Measurements from ENCODE around the gene EIPR1. TPM values are rescaled to one million over a fixed set of nuclear protein-coding genes. Genes with fewer than 3 reads are reported as not detected.

Gene EIPR1
- total RNA-seq, 1 experiment from 2014 or later, result 22.8 TPM

DNA sequence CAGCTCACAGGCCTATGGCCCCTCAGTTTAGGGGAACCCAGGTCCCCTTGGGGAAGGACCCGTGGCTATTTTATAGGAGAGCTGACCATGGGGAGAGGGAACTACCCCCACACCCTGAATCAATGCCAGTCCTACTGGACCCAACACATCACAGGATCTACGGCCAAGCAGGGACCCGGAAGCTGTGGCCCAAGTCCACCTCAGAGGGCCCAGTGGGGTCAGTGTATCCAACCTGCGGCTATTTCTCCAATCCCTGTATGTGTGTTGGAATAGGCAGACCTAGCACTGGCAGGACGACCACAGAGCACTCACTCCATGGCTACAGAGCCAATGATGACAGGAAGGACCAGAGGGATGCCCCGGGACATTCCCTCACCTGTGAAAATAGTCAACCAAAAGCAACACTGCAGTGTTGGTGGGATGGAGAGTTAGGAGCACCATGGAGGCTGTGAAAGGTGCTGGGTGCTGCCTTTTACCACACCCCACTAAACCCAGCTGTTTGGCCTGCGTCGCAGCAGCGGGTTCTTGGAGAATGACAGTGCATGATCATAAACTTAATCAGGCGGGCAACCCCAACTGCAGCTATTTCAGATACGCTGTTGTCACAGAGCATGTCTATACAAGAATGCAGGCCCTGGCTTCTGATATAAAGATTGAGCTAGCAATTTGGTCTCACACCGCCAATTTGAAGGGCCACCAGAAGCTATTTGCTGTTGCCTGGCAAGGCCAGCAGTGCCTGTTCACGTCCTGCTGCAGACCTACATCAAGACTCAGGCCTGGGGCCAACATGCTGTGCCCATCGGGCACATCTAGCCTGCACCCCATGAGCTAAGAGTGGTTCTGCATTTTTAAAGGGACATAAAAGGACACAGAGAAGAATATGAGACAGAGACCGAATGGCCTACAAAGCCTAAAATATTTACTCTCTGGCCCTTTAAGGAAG is 110.4 kb downstream of the EIPR1 start:
- Mint-ChIP-seq H3K27ac (0 out of 2 replicates have a peak overlapping the region, but pooled peaks have one; percentile 11), H3K4me3 (no peak overlapping the region), H3K9me3 (peaks cover 15% of the 10 kb centered on the region), H3K27me3 (ENCODE audit: low read depth) (no peaks in the 10 kb centered on the region), H3K36me3 (peaks cover 4% of the 10 kb centered on the region; the same call in 1 of the 2 replicates), H3K4me1 (peaks cover 22% of the 10 kb centered on the region)
- CTCF ChIA-PET, result interaction anchor here (0.7 to 1.9 kb wide), 3 partner anchors 36 to 385 kb away, joined by 3 to 5 read pairs (median 3); no protein-coding TSS in a partner anchor
- no peak for DNase-seq (ENCODE audit: low spot score)
- TF ChIP-seq, protein P1, sequence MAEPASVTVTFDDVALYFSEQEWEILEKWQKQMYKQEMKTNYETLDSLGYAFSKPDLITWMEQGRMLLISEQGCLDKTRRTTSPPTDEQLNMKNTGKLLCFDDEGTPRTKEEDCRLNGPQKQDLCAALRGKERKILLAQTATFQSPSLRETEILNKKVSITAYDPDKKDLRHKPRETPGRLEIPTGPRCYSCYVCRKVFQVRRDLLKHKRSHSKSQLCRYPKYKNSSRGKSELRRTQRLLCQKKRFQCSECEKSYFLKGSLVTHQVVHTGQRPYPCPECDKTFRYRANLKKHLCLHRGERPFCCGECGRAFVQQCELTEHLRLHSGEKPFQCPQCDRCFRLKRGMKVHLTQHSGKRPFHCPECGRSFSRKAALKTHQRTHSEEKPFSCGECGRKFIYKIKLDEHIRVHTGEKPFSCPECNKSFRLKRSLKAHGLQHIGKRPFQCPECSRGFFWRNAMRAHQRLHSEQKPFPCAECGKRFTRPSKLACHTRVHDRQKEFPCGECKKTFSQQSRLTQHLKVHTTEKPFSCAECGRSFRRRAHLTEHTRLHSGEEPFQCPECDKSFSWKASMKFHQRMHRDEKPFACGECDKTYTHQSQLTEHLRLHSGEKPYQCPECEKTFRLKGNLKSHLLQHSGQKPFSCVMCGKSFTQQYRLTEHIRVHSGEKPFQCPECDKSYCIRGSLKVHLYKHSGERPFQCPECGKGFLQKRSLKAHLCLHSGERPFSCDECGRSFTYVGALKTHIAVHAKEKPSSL (CRISPR knock-in tag; conservative IDR thresholded peaks at IDR 0.05), result no peak
- TF ChIP-seq FOXJ3 (CRISPR knock-in tag; IDR thresholded peaks at IDR 0.05; ENCODE audit: borderline replicate concordance), result no peak
- TF ChIP-seq, protein P2, sequence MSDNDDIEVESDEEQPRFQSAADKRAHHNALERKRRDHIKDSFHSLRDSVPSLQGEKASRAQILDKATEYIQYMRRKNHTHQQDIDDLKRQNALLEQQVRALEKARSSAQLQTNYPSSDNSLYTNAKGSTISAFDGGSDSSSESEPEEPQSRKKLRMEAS (CRISPR knock-in tag; IDR thresholded peaks at IDR 0.05), result no peak
- no peak for TF ChIP-seq ZNF138 (CRISPR knock-in tag; conservative IDR thresholded peaks at IDR 0.05)
- no peak for TF ChIP-seq RELA (CRISPR knock-in tag; IDR thresholded peaks at IDR 0.05; ENCODE audit: borderline replicate concordance)
- TF ChIP-seq, protein P3, sequence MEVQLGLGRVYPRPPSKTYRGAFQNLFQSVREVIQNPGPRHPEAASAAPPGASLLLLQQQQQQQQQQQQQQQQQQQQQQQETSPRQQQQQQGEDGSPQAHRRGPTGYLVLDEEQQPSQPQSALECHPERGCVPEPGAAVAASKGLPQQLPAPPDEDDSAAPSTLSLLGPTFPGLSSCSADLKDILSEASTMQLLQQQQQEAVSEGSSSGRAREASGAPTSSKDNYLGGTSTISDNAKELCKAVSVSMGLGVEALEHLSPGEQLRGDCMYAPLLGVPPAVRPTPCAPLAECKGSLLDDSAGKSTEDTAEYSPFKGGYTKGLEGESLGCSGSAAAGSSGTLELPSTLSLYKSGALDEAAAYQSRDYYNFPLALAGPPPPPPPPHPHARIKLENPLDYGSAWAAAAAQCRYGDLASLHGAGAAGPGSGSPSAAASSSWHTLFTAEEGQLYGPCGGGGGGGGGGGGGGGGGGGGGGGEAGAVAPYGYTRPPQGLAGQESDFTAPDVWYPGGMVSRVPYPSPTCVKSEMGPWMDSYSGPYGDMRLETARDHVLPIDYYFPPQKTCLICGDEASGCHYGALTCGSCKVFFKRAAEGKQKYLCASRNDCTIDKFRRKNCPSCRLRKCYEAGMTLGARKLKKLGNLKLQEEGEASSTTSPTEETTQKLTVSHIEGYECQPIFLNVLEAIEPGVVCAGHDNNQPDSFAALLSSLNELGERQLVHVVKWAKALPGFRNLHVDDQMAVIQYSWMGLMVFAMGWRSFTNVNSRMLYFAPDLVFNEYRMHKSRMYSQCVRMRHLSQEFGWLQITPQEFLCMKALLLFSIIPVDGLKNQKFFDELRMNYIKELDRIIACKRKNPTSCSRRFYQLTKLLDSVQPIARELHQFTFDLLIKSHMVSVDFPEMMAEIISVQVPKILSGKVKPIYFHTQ (CRISPR knock-in tag; IDR thresholded peaks at IDR 0.05), result no peak
- TF ChIP-seq, protein P4, sequence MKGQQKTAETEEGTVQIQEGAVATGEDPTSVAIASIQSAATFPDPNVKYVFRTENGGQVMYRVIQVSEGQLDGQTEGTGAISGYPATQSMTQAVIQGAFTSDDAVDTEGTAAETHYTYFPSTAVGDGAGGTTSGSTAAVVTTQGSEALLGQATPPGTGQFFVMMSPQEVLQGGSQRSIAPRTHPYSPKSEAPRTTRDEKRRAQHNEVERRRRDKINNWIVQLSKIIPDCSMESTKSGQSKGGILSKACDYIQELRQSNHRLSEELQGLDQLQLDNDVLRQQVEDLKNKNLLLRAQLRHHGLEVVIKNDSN (CRISPR knock-in tag; IDR thresholded peaks at IDR 0.05), result no peak
- TF ChIP-seq, protein P5, sequence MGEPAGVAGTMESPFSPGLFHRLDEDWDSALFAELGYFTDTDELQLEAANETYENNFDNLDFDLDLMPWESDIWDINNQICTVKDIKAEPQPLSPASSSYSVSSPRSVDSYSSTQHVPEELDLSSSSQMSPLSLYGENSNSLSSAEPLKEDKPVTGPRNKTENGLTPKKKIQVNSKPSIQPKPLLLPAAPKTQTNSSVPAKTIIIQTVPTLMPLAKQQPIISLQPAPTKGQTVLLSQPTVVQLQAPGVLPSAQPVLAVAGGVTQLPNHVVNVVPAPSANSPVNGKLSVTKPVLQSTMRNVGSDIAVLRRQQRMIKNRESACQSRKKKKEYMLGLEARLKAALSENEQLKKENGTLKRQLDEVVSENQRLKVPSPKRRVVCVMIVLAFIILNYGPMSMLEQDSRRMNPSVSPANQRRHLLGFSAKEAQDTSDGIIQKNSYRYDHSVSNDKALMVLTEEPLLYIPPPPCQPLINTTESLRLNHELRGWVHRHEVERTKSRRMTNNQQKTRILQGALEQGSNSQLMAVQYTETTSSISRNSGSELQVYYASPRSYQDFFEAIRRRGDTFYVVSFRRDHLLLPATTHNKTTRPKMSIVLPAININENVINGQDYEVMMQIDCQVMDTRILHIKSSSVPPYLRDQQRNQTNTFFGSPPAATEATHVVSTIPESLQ (CRISPR knock-in tag; IDR thresholded peaks at IDR 0.05), result no peak
- TF ChIP-seq ETV6 (CRISPR knock-in tag; IDR thresholded peaks at IDR 0.05), result no peak
- TF ChIP-seq IRF2 (CRISPR knock-in tag; IDR thresholded peaks at IDR 0.05; ENCODE audit: borderline replicate concordance, low read depth), result no peak
- TF ChIP-seq, protein P6, sequence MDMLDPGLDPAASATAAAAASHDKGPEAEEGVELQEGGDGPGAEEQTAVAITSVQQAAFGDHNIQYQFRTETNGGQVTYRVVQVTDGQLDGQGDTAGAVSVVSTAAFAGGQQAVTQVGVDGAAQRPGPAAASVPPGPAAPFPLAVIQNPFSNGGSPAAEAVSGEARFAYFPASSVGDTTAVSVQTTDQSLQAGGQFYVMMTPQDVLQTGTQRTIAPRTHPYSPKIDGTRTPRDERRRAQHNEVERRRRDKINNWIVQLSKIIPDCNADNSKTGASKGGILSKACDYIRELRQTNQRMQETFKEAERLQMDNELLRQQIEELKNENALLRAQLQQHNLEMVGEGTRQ (CRISPR knock-in tag; IDR thresholded peaks at IDR 0.05), result no peak
- TF ChIP-seq, protein P7, sequence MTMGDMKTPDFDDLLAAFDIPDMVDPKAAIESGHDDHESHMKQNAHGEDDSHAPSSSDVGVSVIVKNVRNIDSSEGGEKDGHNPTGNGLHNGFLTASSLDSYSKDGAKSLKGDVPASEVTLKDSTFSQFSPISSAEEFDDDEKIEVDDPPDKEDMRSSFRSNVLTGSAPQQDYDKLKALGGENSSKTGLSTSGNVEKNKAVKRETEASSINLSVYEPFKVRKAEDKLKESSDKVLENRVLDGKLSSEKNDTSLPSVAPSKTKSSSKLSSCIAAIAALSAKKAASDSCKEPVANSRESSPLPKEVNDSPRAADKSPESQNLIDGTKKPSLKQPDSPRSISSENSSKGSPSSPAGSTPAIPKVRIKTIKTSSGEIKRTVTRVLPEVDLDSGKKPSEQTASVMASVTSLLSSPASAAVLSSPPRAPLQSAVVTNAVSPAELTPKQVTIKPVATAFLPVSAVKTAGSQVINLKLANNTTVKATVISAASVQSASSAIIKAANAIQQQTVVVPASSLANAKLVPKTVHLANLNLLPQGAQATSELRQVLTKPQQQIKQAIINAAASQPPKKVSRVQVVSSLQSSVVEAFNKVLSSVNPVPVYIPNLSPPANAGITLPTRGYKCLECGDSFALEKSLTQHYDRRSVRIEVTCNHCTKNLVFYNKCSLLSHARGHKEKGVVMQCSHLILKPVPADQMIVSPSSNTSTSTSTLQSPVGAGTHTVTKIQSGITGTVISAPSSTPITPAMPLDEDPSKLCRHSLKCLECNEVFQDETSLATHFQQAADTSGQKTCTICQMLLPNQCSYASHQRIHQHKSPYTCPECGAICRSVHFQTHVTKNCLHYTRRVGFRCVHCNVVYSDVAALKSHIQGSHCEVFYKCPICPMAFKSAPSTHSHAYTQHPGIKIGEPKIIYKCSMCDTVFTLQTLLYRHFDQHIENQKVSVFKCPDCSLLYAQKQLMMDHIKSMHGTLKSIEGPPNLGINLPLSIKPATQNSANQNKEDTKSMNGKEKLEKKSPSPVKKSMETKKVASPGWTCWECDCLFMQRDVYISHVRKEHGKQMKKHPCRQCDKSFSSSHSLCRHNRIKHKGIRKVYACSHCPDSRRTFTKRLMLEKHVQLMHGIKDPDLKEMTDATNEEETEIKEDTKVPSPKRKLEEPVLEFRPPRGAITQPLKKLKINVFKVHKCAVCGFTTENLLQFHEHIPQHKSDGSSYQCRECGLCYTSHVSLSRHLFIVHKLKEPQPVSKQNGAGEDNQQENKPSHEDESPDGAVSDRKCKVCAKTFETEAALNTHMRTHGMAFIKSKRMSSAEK (CRISPR knock-in tag; IDR thresholded peaks at IDR 0.05; ENCODE audit: borderline replicate concordance), result no peak
- no peak for TF ChIP-seq EMX1 (CRISPR knock-in tag; IDR thresholded peaks at IDR 0.05)
- POLR2A ChIA-PET, result no interaction called here
- ATAC-seq, result no peak
